GM19351 (cell line): ENCODE measurements around the gene CEACAM20.
"Not testable (repeated sequence)": the region's sequence is repeated elsewhere in the genome, so short reads cannot be mapped to it uniquely, and the experiment has no call there.

Source experiments
- ATAC-seq: cut with Tn5 transposase; IDR thresholded peaks from one replicate; pipeline ENCODE4 v1.9.1; 2021; ENCODE audit warnings: mild to moderate bottlenecking, moderate library complexity; ENCODE audit not compliant: unreplicated experiment

Gene CEACAM20

DNA sequence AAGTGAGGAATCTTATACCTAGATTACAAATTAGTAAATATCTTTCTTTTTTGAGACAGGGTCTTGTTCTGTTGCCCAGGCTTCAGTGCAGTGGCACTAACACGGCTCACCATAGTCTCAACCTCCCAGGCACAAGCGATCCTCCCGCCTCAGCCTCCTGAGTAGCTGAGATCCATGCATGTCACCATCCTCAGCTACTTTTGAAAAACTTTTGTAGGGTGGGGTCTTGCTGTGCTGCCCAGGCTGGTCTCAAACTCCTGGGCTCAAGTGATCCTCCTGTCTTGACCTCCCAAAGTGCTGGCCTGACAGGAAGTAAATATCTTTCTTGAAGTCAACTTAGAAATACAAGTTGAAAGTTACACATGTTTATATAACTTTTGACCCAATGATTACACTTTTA lies 20.0 kb upstream of the CEACAM20 start:
- ATAC-seq = no peak

DNA sequence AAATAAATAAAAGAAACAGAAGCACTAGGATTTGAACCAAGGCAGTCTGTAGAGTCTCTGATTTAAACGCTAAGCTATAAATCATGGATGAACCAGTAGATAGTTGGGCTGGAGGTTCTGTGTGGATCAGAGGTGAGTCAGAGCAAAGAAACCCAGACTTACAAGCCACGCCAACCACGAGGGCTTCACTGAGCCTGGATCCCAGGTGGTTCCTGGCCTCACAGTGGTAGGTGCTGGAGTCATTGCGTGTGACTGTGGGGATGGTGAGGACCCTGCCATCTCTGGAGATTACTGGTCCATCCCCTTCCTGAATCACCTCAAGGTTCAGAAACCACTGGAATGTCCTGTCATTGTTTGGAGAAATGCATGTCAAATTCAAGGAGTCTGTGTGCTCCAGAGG lies 19.3 kb upstream of the CEACAM20 start:
- ATAC-seq = no peak

GRCh38 chr19:44544031-44544430 lies 14.6 kb upstream of the CEACAM20 start:
- ATAC-seq = no peak

- ATAC-seq = no peak
Observed at GRCh38 chr19:44542671-44543070, 13.2 kb upstream of the CEACAM20 start.

DNA sequence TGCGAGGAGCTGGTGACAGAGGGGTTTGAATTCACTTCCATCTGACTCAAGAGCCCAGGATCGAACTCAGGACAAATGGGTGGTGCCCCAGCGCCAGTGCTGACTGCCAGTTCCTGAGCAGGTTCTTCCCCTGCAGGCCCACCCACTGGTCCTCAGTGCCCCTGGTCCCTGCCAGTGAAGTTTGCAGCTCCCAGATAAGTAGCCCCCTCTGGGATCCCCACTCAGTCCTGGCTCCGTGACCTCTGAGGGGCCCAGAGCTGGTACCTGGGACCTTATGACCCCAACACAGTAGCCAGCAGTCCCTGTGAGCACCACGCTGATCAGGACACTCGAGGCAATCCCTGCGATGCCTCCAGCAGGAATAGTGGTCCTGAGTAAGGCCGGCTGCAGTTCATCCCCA lies 11.3 kb upstream of the CEACAM20 start:
- no peak for ATAC-seq

- ATAC-seq = no peak
Observed at GRCh38 chr19:44539991-44540390, 10.5 kb upstream of the CEACAM20 start.

GRCh38 chr19:44539236-44539826 lies 9.9 kb upstream of the CEACAM20 start:
- no peak for ATAC-seq

GRCh38 chr19:44535361-44535760 lies 5.9 kb upstream of the CEACAM20 start:
- not testable (repeated sequence) for ATAC-seq

DNA sequence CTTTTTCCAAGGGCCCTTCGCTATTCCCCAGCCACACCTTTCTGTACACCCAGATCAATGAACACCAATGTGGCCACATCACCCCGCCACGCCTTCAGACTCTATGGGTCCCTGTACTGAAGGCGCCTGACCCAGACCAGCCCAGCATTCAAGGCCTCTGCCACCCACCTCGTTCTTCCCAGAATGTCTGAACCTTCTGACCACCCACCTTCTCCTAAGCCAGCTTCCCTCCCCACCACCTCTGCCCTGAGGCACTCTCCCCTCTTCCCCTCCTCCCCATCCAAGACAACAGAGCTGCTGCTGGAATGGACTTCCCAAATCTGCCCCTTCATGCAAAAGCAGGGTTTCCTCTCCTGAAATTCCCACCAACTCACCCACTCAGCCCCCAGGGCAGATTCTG lies 3.3 kb upstream of the CEACAM20 start:
- no peak for ATAC-seq

GRCh38 chr19:44530777-44531176 lies 1.3 kb upstream of the CEACAM20 start:
- no peak for ATAC-seq

- no peak for ATAC-seq
Observed at GRCh38 chr19:44527554-44527953, 1.9 kb downstream of the CEACAM20 start.

- ATAC-seq = no peak
Observed at GRCh38 chr19:44525721-44526430, 3.6 kb downstream of the CEACAM20 start.

- no peak for ATAC-seq
Observed at GRCh38 chr19:44521370-44521769, 8.1 kb downstream of the CEACAM20 start.

DNA sequence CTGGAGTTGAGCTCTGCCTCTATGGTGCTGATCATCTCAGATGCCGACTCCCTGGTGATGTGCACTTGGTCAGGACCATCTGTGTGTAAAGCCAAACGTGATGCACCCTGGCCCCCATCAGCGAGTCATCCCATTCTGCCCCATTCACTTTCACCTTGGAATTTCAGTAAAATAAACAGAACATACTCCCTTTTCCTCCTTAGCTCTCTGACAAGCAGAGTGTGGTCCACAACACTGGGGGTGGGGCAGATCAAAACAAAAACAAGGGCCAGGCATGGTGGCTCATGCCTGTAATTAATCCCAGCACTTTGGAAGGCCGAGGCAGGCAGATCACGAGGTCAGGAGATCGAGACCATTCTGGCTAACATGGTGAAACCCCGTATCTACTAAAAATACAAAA lies 12.3 kb downstream of the CEACAM20 start:
- ATAC-seq = no peak

DNA sequence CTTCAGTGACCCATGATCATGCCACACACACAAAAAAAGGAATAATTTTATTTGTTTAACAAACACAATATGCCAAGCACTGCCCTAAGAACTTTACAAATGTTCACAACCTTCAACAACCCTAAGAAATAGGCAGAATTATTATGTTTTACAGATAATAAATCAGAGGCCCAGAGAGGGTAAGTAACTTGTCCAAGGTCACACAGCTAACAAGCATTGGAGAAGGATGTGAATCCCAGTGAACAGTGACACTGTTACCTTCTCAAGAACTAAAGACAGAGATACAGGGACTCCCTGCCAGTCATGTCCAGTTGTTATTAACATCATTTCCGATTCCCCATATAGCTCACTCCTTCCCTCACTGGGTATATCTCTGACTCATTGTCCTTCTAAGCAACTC lies 13.6 kb downstream of the CEACAM20 start:
- ATAC-seq = no peak

GRCh38 chr19:44515031-44515430 lies 14.4 kb downstream of the CEACAM20 start:
- no peak for ATAC-seq

DNA sequence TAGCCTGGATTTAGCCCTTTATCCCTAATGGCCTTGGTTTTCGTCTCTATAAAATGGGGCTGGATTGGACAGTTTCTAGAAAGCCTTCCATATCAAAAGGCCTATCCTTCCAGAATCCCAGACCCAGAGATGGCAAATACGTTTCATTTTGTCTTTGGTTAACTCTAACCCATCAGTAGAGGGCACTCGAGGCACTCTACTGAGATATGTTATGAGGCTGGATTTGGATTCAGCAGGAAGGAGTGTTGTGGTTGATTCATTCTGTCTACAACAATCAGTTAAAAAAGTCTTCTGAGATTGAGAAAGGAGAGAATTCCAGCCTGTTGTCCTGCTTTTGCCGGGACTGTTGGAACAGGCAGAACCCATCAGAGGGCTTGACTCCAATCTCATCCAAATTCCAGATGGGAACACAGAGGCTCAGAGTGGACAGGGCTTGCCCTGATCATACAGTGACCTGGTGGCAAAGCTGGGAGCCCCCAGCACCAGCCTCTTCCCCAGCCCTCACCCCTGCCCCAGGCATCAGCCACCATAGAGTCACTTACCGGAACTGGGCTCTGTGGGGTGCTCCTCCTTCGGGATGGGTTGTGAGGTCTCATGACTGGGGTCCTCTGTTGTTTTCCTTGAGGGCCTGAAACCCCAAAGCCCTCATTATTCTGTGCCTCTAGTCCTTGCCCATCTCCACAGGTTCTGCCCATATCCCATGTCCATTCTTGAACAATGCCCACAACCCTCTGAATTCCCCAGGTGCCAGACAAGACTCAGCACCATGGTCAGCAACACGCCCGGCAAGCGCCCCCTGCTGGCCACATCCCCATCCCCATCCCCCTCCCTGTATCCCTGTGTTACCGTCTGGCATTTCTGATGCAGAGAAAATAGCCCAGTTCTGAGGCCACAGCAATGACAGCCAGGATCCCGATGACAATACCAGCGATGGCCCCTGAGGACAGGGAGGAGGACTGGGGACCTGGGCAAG lies 16.9 kb downstream of the CEACAM20 start:
- ATAC-seq = no peak

- no peak for ATAC-seq
Observed at GRCh38 chr19:44509478-44509877, 20.0 kb downstream of the CEACAM20 start.

DNA sequence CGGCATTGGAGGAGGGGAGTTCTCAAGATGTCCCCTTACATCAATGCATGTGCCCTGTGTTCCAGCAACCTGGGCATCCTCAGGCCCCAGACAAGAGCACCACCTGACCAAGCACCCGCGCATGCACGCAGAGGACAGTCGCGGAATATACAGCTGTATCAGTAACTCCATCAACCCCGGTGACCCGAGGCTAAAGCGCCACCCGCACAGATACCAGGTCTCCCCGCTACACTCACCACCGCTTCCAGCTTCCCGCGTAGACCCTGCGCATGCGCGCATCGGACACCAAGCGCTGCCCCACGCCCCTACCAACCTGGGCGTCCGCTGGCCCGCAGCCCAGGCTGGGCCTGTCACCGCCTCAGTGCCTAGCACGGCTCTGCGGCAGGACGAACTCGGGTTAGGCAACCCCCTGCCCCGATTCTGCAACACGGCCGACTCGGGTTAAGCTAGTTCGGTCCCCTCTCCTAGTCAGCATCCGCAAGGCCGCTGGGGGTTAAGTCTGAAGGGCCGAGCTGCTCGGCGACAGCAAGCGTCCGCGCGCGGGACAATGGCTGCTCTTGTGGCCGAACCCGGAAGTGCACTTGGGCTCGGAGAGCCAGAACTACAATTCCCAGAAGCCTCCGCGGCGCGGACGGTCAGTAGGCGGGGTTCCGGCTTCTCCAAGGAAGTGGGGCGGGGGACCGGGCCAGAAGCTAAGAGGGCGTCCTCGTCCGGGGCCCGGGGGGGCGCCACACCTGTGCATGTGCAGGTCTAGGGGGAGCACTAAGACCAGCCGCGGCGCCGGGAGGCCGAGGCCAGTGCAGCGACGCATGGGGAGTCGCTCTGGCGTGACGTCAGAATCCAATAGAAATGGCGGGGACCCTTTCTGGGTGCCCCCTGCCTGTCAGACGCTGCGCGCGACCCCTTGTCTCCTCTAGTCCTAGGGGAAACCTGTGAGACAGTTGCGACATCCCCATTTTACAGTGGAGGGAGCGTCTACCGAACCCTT lies 29.2 kb downstream of the CEACAM20 start, which contains the start of gene ZNF180:
Gene ZNF180, minus strand, starts transcription at position 561 of the 988 bp plus-strand sequence. CDS start 3,188 bp downstream, outside the sequence.
- ATAC-seq = peak; percentile 78

DNA sequence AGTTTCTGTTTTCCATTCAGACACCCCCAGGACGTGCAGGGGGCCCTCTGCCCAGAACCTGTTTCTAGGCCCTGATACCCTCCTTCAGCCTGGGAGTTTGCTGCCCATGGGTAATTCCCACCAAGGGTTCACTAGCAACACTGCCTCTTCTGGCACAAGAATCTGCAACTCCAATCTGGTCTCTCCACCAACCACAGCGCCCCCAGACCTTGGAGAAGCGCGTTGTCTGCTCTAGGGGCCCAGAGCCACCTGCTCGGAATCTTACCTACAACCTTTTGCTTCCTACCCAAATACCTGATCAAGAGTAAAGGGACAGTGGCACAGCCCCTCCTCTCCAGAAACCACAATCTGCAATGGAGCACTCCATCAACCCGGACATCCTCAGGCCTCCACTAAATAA lies 29.9 kb downstream of the CEACAM20 start:
- ATAC-seq = no peak
